ENCODE data around the gene CFAP300. TPM values are rescaled to one million over a fixed set of nuclear protein-coding genes. Genes with fewer than 3 reads are reported as not detected.

Gene CFAP300
- 5.2 to 7.4 TPM (median 6.2 TPM) in 5 replicates for total RNA-seq (2022; extraction: Qiagen RNA extraction; ENCODE audit: low read depth)

DNA sequence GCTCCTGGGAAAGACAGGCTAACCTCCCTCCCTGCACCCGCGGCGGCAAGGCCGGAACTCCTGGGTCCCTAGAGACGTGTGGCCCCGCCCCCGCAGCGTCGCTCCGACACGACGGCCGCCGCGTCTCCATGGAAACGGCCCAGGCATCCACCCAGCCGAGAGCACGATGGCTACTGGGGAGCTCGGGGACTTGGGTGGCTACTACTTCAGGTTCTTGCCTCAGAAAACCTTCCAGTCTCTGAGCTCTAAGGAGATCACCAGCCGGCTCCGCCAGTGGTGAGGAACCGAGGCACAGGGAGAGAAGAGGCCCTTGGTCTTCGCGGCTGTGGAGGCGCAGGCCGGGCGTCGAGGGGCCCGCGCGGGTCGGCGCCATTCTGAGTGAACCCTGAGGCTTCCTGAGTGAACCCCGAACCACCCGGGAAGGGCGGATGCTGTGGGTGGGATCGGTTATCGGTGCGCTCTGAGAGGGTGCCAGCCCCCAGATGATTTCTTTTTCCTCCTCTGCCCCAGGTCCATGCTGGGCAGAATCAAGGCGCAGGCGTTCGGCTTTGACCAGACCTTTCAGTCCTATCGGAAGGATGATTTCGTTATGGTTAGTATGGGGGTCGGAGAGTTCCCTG lies at the start of gene CFAP300:
CFAP300 (plus strand) TSS at position 133 of the 620 bp plus-strand sequence; CDS start at position 167, 34 bp downstream.

DNA sequence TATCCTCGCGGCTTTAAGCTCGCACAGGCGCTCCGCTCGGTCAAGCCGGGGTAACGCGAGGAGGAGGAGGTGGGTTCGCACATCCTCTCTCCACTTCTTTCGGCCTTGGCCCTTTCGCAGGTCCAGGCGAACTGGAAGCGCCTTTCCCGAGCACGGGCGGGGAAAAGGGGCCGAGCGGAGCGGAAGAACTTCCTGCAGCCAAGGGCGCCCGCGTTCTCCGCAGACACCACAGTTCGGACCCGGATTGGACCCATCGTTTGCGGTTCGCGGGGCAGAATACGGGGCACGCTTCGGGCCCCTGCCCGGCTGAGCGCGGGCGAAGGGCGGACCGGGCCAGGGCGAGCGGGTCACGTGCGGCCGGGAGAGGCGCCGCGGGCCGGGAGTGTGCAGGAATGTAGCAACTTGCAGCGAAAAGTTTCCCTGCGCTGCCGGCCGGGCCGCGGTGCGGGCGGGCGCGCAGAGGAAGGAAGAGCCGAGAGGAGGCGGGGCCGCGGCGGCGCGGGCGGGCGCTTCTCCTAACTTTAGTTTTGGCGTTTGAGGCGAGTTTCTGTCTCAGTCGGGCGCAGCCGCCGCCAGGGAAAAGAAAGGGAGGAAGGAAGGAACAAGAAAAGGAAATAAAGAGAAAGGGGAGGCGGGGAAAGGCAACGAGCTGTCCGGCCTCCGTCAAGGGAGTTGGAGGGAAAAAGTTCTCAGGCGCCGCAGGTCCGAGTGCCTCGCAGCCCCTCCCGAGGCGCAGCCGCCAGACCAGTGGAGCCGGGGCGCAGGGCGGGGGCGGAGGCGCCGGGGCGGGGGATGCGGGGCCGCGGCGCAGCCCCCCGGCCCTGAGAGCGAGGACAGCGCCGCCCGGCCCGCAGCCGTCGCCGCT lies 62.9 kb downstream of the CFAP300 start, which contains the start of gene YAP1:
YAP1 (plus strand) TSS at position 552 of the 865 bp plus-strand sequence. CDS start 402 bp downstream, outside the sequence.

Other genes with a start within 250 kb of the CFAP300 start
- gene CEP126, start 132.4 kb upstream of the CFAP300 start, total RNA-seq (2022; extraction: Qiagen RNA extraction; ENCODE audit: low read depth): 2.8 to 3.8 TPM (median 3.4 TPM) in 5 replicates
- 0.13 TPM in 1 of 5 replicates, not detected in the others for gene ANGPTL5, start 130.9 kb upstream of the CFAP300 start, total RNA-seq (2022; extraction: Qiagen RNA extraction; ENCODE audit: low read depth)
- gene YAP1, start 63.0 kb downstream of the CFAP300 start, total RNA-seq (2022; extraction: Qiagen RNA extraction; ENCODE audit: low read depth): 45.5 to 75.2 TPM (median 60.5 TPM) in 5 replicates

All from A549 treated with ZK216348 at 1 μM for 4 hours (cell line).